Lower leg skin (tissue), 4 donors: Measurements from ENCODE around the gene NOS3. TPM values are rescaled to one million over a fixed set of nuclear protein-coding genes. Genes with fewer than 3 reads are reported as not detected.

Source experiments
- DNase-seq, 2 donors: peaks; one replicate each; pipeline ENCODE4 v3.0.0-alpha.2; 2019; ENCODE audit warnings: low spot score in 2 of 2
- H3K4me3 ChIP-seq: fragments of 200-600 bp; sonication (generic); 2 replicates; pipeline ENCODE4 v1.5.1; 2017; ENCODE audit warnings: mild to moderate bottlenecking, low read depth; ENCODE audit not compliant: poor library complexity, severe bottlenecking
- CTCF ChIP-seq, 3 donors: fragments of 450-650 bp; IDR thresholded peaks; one replicate each; pipeline ENCODE4 v1.5.1; 2016; ENCODE audit warnings: antibody characterized with exemption in 3 of 3, mild to moderate bottlenecking in 3 of 3, moderate library complexity in 2 of 3
- POLR2A ChIP-seq, 2 donors: fragments of 450-650 bp; IDR thresholded peaks; one replicate each; pipeline ENCODE4 v1.6.1; 2016 to 2017; ENCODE audit warnings: antibody characterized with exemption in 2 of 2, mild to moderate bottlenecking in 1 of 2, moderate library complexity in 1 of 2
- WGBS, 2 donors: methylation state at CpG; one replicate each; pipeline ENCODE4 v1.1.5; 2018; 5-methylcytosine and 5-hydroxymethylcytosine counted together
- intact Hi-C: fragments of 100-400 bp; cut with DNase I; formaldehyde crosslinking; loops from one replicate; pipeline ENCODE4 v1.15.0; 2023; ENCODE audit warnings: low total_unique reads
- total RNA-seq, 4 donors: library from RNA; depleted of rRNA; stranded (reverse); fragments of >200 nt; gene quantifications; one replicate each; pipeline ENCODE4 v1.1.0, GENCODE V29; 2016

The NOS3 gene
- total RNA-seq, 4 donors from 2014 or later, result 4.0 to 8.9 (median 5.8) TPM

GRCh38 chr7:150951181-150951520, 39.7 kb upstream of the NOS3 start:
- intact Hi-C loops, result no loop called here
- H3K4me3 ChIP-seq, result no peak overlapping the region
- no peak for DNase-seq
- 95 to 97% methylated on average over 16 of the region's 16 CpGs for WGBS, 2 donors
- TF ChIP-seq POLR2A (IDR thresholded peaks at IDR 0.05) (no peak), CTCF (IDR thresholded peaks at IDR 0.05) (no peak)

DNA sequence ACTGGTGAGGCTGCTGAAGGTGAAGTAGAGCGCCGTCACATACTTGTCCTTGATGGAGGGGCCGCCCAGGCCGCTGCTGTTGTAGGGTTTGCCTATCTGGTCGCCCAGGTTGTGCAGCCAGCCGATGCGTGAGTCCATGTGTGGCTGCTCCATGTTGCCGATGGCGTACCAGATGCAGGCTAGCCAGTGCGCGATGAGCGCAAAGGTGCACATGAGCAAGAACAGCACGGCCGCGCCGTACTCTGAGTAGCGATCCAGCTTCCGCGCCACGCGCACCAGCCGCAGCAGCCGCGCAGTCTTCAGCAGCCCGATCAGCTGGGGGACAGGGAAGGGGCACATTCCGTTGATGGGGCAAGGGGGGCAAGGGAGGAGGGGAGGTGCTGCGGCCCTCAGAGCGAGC, 39.3 kb upstream of the NOS3 start:
- 94 to 99% methylated on average over 28 of the region's 28 CpGs for WGBS, 2 donors
- TF ChIP-seq CTCF (IDR thresholded peaks at IDR 0.05), result no peak
- TF ChIP-seq POLR2A (IDR thresholded peaks at IDR 0.05), result no peak
- no peak overlapping the region for H3K4me3 ChIP-seq
- no peak for DNase-seq
- intact Hi-C loops, result no loop called here

- H3K4me3 ChIP-seq, result no peak overlapping the region
- TF ChIP-seq POLR2A (IDR thresholded peaks at IDR 0.05) (no peak), CTCF (IDR thresholded peaks at IDR 0.05) (no peak)
- intact Hi-C loops, result no loop called here
- no peak for DNase-seq
- WGBS, 2 donors, result 88 to 94% methylated on average over 33 of the region's 33 CpGs
Observed at GRCh38 chr7:150952331-150953050, 38.3 kb upstream of the NOS3 start.

DNA sequence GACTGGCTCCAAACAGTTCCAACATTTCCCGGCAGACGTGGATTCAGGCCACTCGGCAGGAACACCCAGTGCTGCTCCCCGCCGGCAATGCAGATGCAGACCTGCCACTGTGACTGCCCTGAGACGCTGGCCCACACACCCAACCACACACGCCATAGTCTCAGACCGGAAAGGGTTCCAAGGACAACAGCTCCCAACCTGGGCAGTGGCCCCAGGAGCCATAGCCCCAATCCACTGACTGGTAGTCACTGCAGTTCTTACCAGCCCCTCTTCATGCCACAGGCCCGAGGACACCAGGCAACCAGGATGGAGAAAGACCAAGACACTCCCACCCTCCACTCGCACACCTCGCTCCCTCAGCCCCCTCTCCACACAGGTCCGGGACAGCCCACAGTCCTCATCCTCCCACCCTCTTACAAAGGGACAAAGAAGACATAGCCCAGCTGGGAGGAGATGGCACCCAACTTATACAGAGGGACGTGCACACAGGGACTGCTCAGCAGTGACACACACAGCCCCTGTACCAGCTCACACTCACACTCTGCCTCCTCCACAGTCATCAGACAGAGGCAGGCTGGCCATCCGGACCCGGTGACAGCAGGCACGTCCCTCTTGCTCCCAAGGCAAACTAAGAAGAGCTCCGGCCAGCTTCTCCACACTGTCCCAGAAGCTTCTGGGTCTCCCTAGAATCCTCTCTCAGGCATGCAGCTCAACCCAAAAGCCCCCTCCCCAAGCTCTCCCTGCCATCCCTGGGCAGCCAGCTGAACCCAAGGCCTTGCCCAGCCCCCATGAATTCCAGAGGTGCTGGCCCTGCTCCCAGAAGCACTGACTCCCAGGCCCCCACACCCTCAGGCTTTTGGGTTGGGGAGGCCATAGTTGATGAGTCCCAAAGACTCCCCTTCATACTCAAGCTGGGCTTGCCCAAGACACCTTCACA, 37.5 kb upstream of the NOS3 start:
- H3K4me3 ChIP-seq, result no peak overlapping the region
- TF ChIP-seq POLR2A (IDR thresholded peaks at IDR 0.05), result no peak
- no peak for TF ChIP-seq CTCF (IDR thresholded peaks at IDR 0.05)
- DNase-seq, result no peak
- intact Hi-C loops, result no loop called here
- WGBS, 2 donors, result 91 to 92% methylated on average over 16 to 17 of the region's 17 CpGs

- 77 to 78% methylated on average over 8 to 9 of the region's 9 CpGs for WGBS, 2 donors
- intact Hi-C loops, result no loop called here
- DNase-seq, result no peak
- TF ChIP-seq POLR2A (IDR thresholded peaks at IDR 0.05), result no peak
- no peak for TF ChIP-seq CTCF (IDR thresholded peaks at IDR 0.05)
- H3K4me3 ChIP-seq, result no peak overlapping the region
Observed at GRCh38 chr7:150954201-150954985, 36.4 kb upstream of the NOS3 start.
